Measurements from ENCODE around the gene EXD3. TPM values are rescaled to one million over a fixed set of nuclear protein-coding genes. Genes with fewer than 3 reads are reported as not detected.

The EXD3 gene
- total RNA-seq, 1 donor from 2014 or later, result 18.7 TPM

- DNase-seq (ENCODE audit: low read depth in 2 of 2), result peak in 1 of 2 donors; percentile 39
These were observed 125.0 kb downstream of the EXD3 start for GRCh38 chr9:137297966-137298365.

GRCh38 chr9:137296670-137297664 is 126.0 kb downstream of the EXD3 start:
- peak; percentile 96 to 97 for DNase-seq (ENCODE audit: low read depth in 2 of 2)

- DNase-seq (ENCODE audit: low read depth in 2 of 2), result peak; percentile 46 to 57
These were observed 126.9 kb downstream of the EXD3 start for GRCh38 chr9:137295849-137296669.

GRCh38 chr9:137295238-137295811 is 127.6 kb downstream of the EXD3 start:
- peak; percentile 53 to 67 for DNase-seq (ENCODE audit: low read depth in 2 of 2)

GRCh38 chr9:137294681-137295237 is 128.2 kb downstream of the EXD3 start:
- DNase-seq (ENCODE audit: low read depth in 2 of 2), result peak; percentile 52 to 72

GRCh38 chr9:137294091-137294680 is 128.8 kb downstream of the EXD3 start:
- peak; percentile 87 to 95 for DNase-seq (ENCODE audit: low read depth in 2 of 2)

GRCh38 chr9:137293482-137294090 is 129.4 kb downstream of the EXD3 start:
- DNase-seq (ENCODE audit: low read depth in 2 of 2), result peak in 1 of 2 donors; percentile 28

- DNase-seq (ENCODE audit: low read depth in 2 of 2), result no peak
These were observed 129.9 kb downstream of the EXD3 start for GRCh38 chr9:137293094-137293481.

- DNase-seq (ENCODE audit: low read depth in 2 of 2), result peak; percentile 77 to 86
These were observed 136.0 kb downstream of the EXD3 start for GRCh38 chr9:137286975-137287383.

- DNase-seq (ENCODE audit: low read depth in 2 of 2), result no peak
These were observed 141.4 kb downstream of the EXD3 start for GRCh38 chr9:137281345-137282116.

GRCh38 chr9:137280474-137281344 is 142.3 kb downstream of the EXD3 start:
- DNase-seq (ENCODE audit: low read depth in 2 of 2), result no peak

- DNase-seq (ENCODE audit: low read depth in 2 of 2), result no peak
These were observed 143.1 kb downstream of the EXD3 start for GRCh38 chr9:137279741-137280473.

- DNase-seq (ENCODE audit: low read depth in 2 of 2), result peak; percentile 1 to 40
These were observed 143.9 kb downstream of the EXD3 start for GRCh38 chr9:137278721-137279711.

- DNase-seq (ENCODE audit: low read depth in 2 of 2), result peak in 1 of 2 donors; percentile 53
These were observed 144.8 kb downstream of the EXD3 start for GRCh38 chr9:137278061-137278701.

GRCh38 chr9:137277329-137278041 is 145.5 kb downstream of the EXD3 start, which contains the start of gene TOR4A:
Gene TOR4A (plus strand): TSS chr9:137277726. CDS start chr9:137278690, 964 bp downstream.
- DNase-seq (ENCODE audit: low read depth in 2 of 2), result peak; percentile 95 to 96
